Measurements from ENCODE around the gene ZNF283.
"Not testable (repeated sequence)": the region's sequence is repeated elsewhere in the genome, so short reads cannot be mapped to it uniquely, and the experiment has no call there.

GRCh38 chr19:43806401-43806800, 20.7 kb upstream of the ZNF283 start:
- not testable (repeated sequence) for TF ChIP-seq CTCF (IDR thresholded peaks at IDR 0.05; ENCODE audit: low read length); EZH2 (IDR thresholded peaks at IDR 0.05; ENCODE audit: borderline replicate concordance, low read length)
